HEK293 (cell line): Measurements from ENCODE around the gene ARID4A.
"Not testable (repeated sequence)": the region's sequence is repeated elsewhere in the genome, so short reads cannot be mapped to it uniquely, and the experiment has no call there.

Source experiments
- CTCF ChIA-PET: fragments of 350-600 bp; formaldehyde crosslinking; extraction: SDS; loops from one replicate; lab custom pipeline; 2021; ENCODE audit warnings: antibody characterized with exemption; lab: Yijun Ruan, JAX
- POLR2A ChIA-PET: fragments of 300-600 bp; formaldehyde crosslinking; extraction: SDS; loops from one replicate; lab custom pipeline; 2020; ENCODE audit warnings: antibody characterized with exemption, inconsistent platforms; lab: Yijun Ruan, JAX
- H3K27ac ChIP-seq: fragments of 200-500 bp; sonication (Bioruptor generic); 2 replicates; pipeline ENCODE4 v1.5.1; 2014; ENCODE audit warnings: low read depth, low read length, control low read depth, inconsistent platforms; ENCODE audit errors: extremely low read depth
- H3K36me3 ChIP-seq, 2 experiments: fragments of 200-500 bp in 1 of 2; sonication (Bioruptor generic) in 1 of 2; 1 replicate in 1 of 2; 2 replicates in 1 of 2; pipeline ENCODE4 v1.5.1; 2014 to 2017; ENCODE audit warnings: inconsistent platforms in 2 of 2, low read length in 2 of 2; ENCODE audit not compliant: control insufficient read depth in 2 of 2, insufficient read depth in 1 of 2
- H3K4me1 ChIP-seq: fragments of 200-500 bp; sonication (Bioruptor generic); 2 replicates; pipeline ENCODE4 v1.5.1; 2014; ENCODE audit warnings: mild to moderate bottlenecking, low read length, inconsistent platforms; ENCODE audit not compliant: control insufficient read depth, insufficient read depth
- H3K4me3 ChIP-seq: 2 replicates; pipeline ENCODE4 v1.5.1; 2011; ENCODE audit warnings: low read depth, mild to moderate bottlenecking, control low read depth, low read length, moderate library complexity
- H3K9me3 ChIP-seq: fragments of 200-500 bp; sonication (Bioruptor generic); 2 replicates; pipeline ENCODE4 v1.5.1; 2014; ENCODE audit warnings: low read depth, low read length, inconsistent platforms; ENCODE audit not compliant: control insufficient read depth, insufficient read depth
- ELK4 ChIP-seq: IDR thresholded peaks from 2 replicates; pipeline ENCODE4 v1.6.1; 2011; ENCODE audit warnings: mild to moderate bottlenecking, low read depth, low read length, borderline replicate concordance
- IKZF3 ChIP-seq: fragments of 450-650 bp; IDR thresholded peaks from 2 replicates; pipeline ENCODE4 v1.5.0; 2018; ENCODE audit warnings: missing biosample characterization, mild to moderate bottlenecking, missing genetic modification characterization, moderate library complexity
- ZBTB26 ChIP-seq: fragments of 450-650 bp; formaldehyde crosslinking; optimal IDR thresholded peaks from 2 replicates; pipeline ENCODE3; 2016; ENCODE audit warnings: missing biosample characterization, mild to moderate bottlenecking, missing genetic modification characterization
- ZNF558 ChIP-seq: fragments of 450-650 bp; formaldehyde crosslinking; IDR thresholded peaks from 2 replicates; pipeline ENCODE4 v1.5.1; 2016; ENCODE audit warnings: missing biosample characterization, missing genetic modification characterization
- ZNF600 ChIP-seq: fragments of 450-650 bp; formaldehyde crosslinking; IDR thresholded peaks from 2 replicates; pipeline ENCODE4 v1.5.1; 2016; ENCODE audit warnings: missing biosample characterization, missing genetic modification characterization
- ZNF664 ChIP-seq: fragments of 450-650 bp; formaldehyde crosslinking; IDR thresholded peaks from 2 replicates; pipeline ENCODE4 v1.5.1; 2016; ENCODE audit warnings: missing biosample characterization, missing genetic modification characterization
- TF ChIP-seq, protein P1 (sequence below): fragments of 450-650 bp; formaldehyde crosslinking; IDR thresholded peaks from 2 replicates; pipeline ENCODE4 v1.5.1; 2017; ENCODE audit warnings: missing biosample characterization, missing genetic modification characterization
- TF ChIP-seq, protein P2 (sequence below): fragments of 450-650 bp; formaldehyde crosslinking; IDR thresholded peaks from 2 replicates; pipeline ENCODE4 v1.5.1; 2016; ENCODE audit warnings: missing biosample characterization, missing genetic modification characterization
- TF ChIP-seq, protein P3 (sequence below): sonication (generic); formaldehyde crosslinking; IDR thresholded peaks from 2 replicates; pipeline ENCODE4 v1.8.1; 2022; ENCODE audit warnings: mild to moderate bottlenecking, moderate library complexity, missing genetic modification reagents
- TF ChIP-seq, protein P4 (sequence below): fragments of 450-650 bp; formaldehyde crosslinking; IDR thresholded peaks from 2 replicates; pipeline ENCODE4 v1.5.1; 2016; ENCODE audit warnings: missing biosample characterization, missing genetic modification characterization
- TF ChIP-seq, protein P5 (sequence below): fragments of 450-650 bp; formaldehyde crosslinking; IDR thresholded peaks from 2 replicates; pipeline ENCODE4; 2016; ENCODE audit warnings: missing biosample characterization, missing genetic modification characterization

The ARID4A gene

DNA sequence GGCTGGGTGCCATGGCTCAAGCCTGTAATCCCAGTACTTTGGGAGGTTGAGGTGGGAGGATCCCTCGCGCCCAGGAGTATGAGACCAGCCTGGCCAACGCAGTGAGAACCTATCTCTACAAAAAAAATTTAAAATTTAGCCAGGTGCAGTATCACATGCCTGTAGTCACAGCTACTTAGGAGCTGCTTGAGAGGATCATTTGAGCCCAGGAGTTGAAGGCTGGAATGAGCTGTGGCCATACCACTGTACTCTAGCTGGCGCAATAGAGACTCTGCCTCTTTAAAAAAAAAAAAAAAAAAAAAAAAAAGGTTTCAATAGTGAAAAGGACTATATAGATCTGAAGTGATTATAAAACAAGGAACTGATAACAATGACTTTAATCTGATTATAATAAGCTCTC, 40.2 kb upstream of the ARID4A start:
- Histone ChIP-seq H3K4me3 (no peak overlapping the region), H3K4me1 (no peaks in the 10 kb centered on the region), H3K9me3 (no peaks in the 10 kb centered on the region)
- ChIA-PET POLR2A (interaction anchor here (0.7 to 1.6 kb wide), 2 partner anchors 10 to 688 kb away, joined by 3 to 6 read pairs; no protein-coding TSS in a partner anchor), CTCF (no interaction called here)
- TF ChIP-seq, protein P1, sequence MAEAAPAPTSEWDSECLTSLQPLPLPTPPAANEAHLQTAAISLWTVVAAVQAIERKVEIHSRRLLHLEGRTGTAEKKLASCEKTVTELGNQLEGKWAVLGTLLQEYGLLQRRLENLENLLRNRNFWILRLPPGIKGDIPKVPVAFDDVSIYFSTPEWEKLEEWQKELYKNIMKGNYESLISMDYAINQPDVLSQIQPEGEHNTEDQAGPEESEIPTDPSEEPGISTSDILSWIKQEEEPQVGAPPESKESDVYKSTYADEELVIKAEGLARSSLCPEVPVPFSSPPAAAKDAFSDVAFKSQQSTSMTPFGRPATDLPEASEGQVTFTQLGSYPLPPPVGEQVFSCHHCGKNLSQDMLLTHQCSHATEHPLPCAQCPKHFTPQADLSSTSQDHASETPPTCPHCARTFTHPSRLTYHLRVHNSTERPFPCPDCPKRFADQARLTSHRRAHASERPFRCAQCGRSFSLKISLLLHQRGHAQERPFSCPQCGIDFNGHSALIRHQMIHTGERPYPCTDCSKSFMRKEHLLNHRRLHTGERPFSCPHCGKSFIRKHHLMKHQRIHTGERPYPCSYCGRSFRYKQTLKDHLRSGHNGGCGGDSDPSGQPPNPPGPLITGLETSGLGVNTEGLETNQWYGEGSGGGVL (tag by site-specific recombination): no peak
- TF ChIP-seq, protein P2, sequence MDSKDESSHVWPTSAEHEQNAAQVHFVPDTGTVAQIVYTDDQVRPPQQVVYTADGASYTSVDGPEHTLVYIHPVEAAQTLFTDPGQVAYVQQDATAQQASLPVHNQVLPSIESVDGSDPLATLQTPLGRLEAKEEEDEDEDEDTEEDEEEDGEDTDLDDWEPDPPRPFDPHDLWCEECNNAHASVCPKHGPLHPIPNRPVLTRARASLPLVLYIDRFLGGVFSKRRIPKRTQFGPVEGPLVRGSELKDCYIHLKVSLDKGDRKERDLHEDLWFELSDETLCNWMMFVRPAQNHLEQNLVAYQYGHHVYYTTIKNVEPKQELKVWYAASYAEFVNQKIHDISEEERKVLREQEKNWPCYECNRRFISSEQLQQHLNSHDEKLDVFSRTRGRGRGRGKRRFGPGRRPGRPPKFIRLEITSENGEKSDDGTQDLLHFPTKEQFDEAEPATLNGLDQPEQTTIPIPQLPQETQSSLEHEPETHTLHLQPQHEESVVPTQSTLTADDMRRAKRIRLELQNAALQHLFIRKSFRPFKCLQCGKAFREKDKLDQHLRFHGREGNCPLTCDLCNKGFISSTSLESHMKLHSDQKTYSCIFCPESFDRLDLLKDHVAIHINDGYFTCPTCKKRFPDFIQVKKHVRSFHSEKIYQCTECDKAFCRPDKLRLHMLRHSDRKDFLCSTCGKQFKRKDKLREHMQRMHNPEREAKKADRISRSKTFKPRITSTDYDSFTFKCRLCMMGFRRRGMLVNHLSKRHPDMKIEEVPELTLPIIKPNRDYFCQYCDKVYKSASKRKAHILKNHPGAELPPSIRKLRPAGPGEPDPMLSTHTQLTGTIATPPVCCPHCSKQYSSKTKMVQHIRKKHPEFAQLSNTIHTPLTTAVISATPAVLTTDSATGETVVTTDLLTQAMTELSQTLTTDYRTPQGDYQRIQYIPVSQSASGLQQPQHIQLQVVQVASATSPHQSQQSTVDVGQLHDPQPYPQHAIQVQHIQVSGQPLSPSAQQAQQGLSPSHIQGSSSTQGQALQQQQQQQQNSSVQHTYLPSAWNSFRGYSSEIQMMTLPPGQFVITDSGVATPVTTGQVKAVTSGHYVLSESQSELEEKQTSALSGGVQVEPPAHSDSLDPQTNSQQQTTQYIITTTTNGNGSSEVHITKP (tag by site-specific recombination): no peak
- TF ChIP-seq ZNF558 (tag by site-specific recombination) (no peak), ZNF664 (tag by site-specific recombination) (no peak), ELK4 (no peak), ZBTB26 (tag by site-specific recombination) (no peak)
- TF ChIP-seq, protein P3, sequence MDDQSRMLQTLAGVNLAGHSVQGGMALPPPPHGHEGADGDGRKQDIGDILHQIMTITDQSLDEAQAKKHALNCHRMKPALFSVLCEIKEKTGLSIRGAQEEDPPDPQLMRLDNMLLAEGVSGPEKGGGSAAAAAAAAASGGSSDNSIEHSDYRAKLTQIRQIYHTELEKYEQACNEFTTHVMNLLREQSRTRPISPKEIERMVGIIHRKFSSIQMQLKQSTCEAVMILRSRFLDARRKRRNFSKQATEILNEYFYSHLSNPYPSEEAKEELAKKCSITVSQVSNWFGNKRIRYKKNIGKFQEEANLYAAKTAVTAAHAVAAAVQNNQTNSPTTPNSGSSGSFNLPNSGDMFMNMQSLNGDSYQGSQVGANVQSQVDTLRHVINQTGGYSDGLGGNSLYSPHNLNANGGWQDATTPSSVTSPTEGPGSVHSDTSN: no peak
- TF ChIP-seq, protein P4, sequence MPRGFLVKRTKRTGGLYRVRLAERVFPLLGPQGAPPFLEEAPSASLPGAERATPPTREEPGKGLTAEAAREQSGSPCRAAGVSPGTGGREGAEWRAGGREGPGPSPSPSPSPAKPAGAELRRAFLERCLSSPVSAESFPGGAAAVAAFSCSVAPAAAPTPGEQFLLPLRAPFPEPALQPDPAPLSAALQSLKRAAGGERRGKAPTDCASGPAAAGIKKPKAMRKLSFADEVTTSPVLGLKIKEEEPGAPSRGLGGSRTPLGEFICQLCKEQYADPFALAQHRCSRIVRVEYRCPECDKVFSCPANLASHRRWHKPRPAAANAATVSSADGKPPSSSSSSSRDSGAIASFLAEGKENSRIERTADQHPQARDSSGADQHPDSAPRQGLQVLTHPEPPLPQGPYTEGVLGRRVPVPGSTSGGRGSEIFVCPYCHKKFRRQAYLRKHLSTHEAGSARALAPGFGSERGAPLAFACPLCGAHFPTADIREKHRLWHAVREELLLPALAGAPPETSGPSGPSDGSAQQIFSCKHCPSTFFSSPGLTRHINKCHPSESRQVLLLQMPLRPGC (tag by site-specific recombination): no peak
- TF ChIP-seq, all 188 proteins: peak for 0
- Histone ChIP-seq H3K27ac (no peak overlapping the region), H3K36me3 (peaks cover 89 to 97% of the 10 kb centered on the region in 2 experiments)

DNA sequence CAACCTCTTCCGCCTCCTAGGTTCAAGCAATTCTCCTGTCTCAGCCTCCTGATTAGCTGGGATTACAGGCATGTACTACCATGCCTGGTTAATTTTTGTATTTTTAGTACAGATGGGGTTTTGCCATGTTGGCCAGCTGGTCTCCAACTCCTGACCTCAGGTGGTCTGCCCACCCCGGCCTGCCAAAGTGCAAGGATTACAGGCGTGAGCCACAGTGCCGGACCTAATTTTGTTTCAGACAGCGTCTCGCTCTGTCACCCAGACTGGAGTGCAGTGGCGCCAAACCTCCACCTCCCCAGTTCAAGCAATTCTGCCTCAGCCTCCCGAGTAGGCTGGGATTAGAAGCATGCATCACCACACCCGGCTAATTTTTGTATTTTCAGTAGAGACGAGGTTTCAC, 36.4 kb upstream of the ARID4A start:
- POLR2A ChIA-PET: interaction anchor here (0.9 to 1.6 kb wide), 2 partner anchors 17 to 36 kb away, joined by 3 read pairs; partner anchors contain the start of genes ARID4A and PSMA3

DNA sequence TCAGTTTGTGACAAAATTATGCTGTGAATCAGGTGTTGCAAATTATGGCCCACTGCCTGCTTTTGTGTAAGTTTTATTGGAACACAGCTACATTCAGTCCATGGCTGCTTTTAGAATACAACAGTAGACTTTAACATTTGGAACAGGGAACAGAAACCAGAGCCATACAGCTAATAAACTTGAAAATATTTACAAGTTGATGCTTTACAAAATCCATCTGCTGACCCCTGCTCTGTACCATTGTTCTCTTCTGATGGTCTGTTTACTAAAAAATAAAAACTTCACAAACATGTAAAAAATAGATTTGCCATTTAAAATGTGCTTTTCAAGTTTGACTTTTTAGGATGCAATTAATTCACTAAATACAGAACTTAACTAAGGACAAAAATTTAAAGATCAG, 33.0 kb upstream of the ARID4A start:
- TF ChIP-seq ZNF600 (tag by site-specific recombination): no peak
- no peak for TF ChIP-seq IKZF3 (tag by site-specific recombination)
- TF ChIP-seq, protein P5, sequence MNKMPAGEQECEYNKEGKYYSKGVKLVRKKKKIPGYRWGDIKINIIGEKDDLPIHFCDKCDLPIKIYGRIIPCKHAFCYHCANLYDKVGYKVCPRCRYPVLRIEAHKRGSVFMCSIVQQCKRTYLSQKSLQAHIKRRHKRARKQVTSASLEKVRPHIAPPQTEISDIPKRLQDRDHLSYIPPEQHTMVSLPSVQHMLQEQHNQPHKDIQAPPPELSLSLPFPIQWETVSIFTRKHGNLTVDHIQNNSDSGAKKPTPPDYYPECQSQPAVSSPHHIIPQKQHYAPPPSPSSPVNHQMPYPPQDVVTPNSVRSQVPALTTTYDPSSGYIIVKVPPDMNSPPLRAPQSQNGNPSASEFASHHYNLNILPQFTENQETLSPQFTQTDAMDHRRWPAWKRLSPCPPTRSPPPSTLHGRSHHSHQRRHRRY (tag by site-specific recombination): no peak
- Histone ChIP-seq H3K9me3 (no peaks in the 10 kb centered on the region), H3K27ac (no peak overlapping the region), H3K4me1 (no peaks in the 10 kb centered on the region), H3K4me3 (no peak overlapping the region), H3K36me3 (peaks cover 94 to 99% of the 10 kb centered on the region in 2 experiments)
- CTCF ChIA-PET: interaction anchor here (0.7 kb wide), 2 partner anchors 59 to 135 kb away, joined by 3 read pairs; no protein-coding TSS in a partner anchor
- POLR2A ChIA-PET: no interaction called here

More for the DNA sequence above, 36.4 kb upstream of the ARID4A start:
- not testable (repeated sequence) for H3K9me3 ChIP-seq, H3K4me3 ChIP-seq, H3K27ac ChIP-seq, H3K4me1 ChIP-seq
- CTCF ChIA-PET: interaction anchor here (0.7 kb wide), 1 partner anchor 273 kb away, joined by 3 read pairs; no protein-coding TSS in a partner anchor
- H3K36me3 ChIP-seq: peaks cover 94 to 97% of the 10 kb centered on the region in 2 experiments
